DND-41 (cell line): Measurements from ENCODE around the gene CHMP4A.

ENCODE experiments used
- CTCF ChIP-seq: IDR thresholded peaks from 2 replicates; pipeline ENCODE4 v1.5.1; 2012; ENCODE audit warnings: borderline replicate concordance, low read length, moderate library complexity, mild to moderate bottlenecking; ENCODE audit not compliant: poor library complexity, severe bottlenecking; ENCODE audit errors: extremely low read depth
- EZH2 ChIP-seq: IDR thresholded peaks from 3 replicates; pipeline ENCODE4 v1.6.1; 2012; ENCODE audit warnings: borderline replicate concordance, low read depth, mild to moderate bottlenecking, moderate library complexity, low read length, inconsistent platforms; ENCODE audit not compliant: severe bottlenecking

DNA sequence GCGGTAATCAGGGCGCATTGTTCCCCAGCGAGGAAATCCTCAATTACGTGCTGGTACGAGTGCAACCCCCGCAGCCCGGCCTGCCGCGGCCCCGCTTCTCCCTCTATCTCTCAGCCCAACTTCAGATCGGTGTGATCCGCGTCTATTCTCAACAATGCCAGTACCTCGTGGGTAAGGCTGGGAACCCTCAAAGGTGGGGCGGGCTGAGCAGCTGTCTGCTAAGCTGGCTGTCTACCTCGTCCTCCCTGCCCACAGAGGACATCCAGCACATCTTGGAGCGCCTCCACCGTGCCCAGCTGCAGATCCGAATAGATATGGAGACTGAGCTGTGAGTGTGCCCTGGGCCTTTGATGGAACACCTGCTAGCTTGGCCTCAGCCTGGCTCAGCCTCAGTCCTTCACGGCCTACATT is 40.4 kb downstream of the CHMP4A start:
- TF ChIP-seq EZH2 (no peak), CTCF (no peak)
